HL-60 (cell line): ENCODE results near the gene LAMA2.

Experiments used
- DNase-seq, 2 experiments: peaks; one replicate each; pipeline ENCODE4 v3.0.0-alpha.2; 2010 to 2020; ENCODE audit warnings: low read depth in 1 of 2, low spot score in 1 of 2
- H3K27ac ChIP-seq: fragments of 250-450 bp; sonication (Bioruptor Pico); replicated peaks from 2 replicates; pipeline ENCODE4 v1.5.1; 2020; ENCODE audit warnings: mild to moderate bottlenecking, moderate library complexity
- H3K27me3 ChIP-seq: fragments of 250-450 bp; sonication (Bioruptor Pico); 2 replicates; pipeline ENCODE4 v1.5.1; 2021; ENCODE audit warnings: mild to moderate bottlenecking, moderate library complexity; ENCODE audit not compliant: insufficient read depth, poor library complexity, severe bottlenecking
- H3K4me3 ChIP-seq: replicated peaks from 2 replicates; pipeline ENCODE4 v1.5.1; 2011; ENCODE audit warnings: mild to moderate bottlenecking, control low read depth, low read length; ENCODE audit not compliant: insufficient read depth
- GABPA ChIP-seq: IDR thresholded peaks from 2 replicates; pipeline ENCODE4 v1.6.1; 2012; ENCODE audit warnings: low read depth
- POLR2AphosphoS5 ChIP-seq: IDR thresholded peaks from 2 replicates; pipeline ENCODE4 v1.6.1; 2012; ENCODE audit warnings: low read depth
- REST ChIP-seq: IDR thresholded peaks from 2 replicates; pipeline ENCODE4 v1.6.1; 2012; ENCODE audit warnings: low read depth; ENCODE audit not compliant: insufficient replicate concordance
- SPI1 ChIP-seq: IDR thresholded peaks from 2 replicates; pipeline ENCODE4 v1.6.1; 2012; ENCODE audit warnings: low read depth, mild to moderate bottlenecking, borderline replicate concordance
- TF ChIP-seq, protein P1 (sequence below): IDR thresholded peaks from one replicate; pipeline ENCODE4 v1.5.1; 2011; ENCODE audit warnings: low read length, control low read depth, inconsistent platforms; ENCODE audit not compliant: insufficient read depth

Gene LAMA2

GRCh38 chr6:129473546-129473945 is 590.6 kb downstream of the LAMA2 start:
- no peak for DNase-seq

GRCh38 chr6:129475477-129476247 is 592.7 kb downstream of the LAMA2 start:
- DNase-seq, result no peak
- Histone ChIP-seq H3K4me3 (no peak overlapping the region), H3K27me3 (peaks cover 5% of the 10 kb centered on the region)

More at GRCh38 chr6:129473546-129473945, 590.6 kb downstream of the LAMA2 start:
- no peak for TF ChIP-seq GABPA
- TF ChIP-seq POLR2AphosphoS5, result no peak
- no peak for TF ChIP-seq REST
- no peak for TF ChIP-seq SPI1
- TF ChIP-seq, protein P1, sequence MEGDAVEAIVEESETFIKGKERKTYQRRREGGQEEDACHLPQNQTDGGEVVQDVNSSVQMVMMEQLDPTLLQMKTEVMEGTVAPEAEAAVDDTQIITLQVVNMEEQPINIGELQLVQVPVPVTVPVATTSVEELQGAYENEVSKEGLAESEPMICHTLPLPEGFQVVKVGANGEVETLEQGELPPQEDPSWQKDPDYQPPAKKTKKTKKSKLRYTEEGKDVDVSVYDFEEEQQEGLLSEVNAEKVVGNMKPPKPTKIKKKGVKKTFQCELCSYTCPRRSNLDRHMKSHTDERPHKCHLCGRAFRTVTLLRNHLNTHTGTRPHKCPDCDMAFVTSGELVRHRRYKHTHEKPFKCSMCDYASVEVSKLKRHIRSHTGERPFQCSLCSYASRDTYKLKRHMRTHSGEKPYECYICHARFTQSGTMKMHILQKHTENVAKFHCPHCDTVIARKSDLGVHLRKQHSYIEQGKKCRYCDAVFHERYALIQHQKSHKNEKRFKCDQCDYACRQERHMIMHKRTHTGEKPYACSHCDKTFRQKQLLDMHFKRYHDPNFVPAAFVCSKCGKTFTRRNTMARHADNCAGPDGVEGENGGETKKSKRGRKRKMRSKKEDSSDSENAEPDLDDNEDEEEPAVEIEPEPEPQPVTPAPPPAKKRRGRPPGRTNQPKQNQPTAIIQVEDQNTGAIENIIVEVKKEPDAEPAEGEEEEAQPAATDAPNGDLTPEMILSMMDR, result no peak
- no peak overlapping the region for H3K4me3 ChIP-seq
- H3K27ac ChIP-seq, result no peak overlapping the region
- no peaks in the 10 kb centered on the region for H3K27me3 ChIP-seq

GRCh38 chr6:129476248-129476564 is 593.3 kb downstream of the LAMA2 start:
- DNase-seq, result no peak
- H3K27me3 ChIP-seq, result peaks cover 5% of the 10 kb centered on the region
- no peak overlapping the region for H3K4me3 ChIP-seq
- no peak overlapping the region for H3K27ac ChIP-seq
- TF ChIP-seq SPI1 (no peak), REST (no peak), POLR2AphosphoS5 (no peak), GABPA (no peak)
- TF ChIP-seq, protein P1, result no peak

More at GRCh38 chr6:129475477-129476247, 592.7 kb downstream of the LAMA2 start:
- no peak overlapping the region for H3K27ac ChIP-seq
- TF ChIP-seq POLR2AphosphoS5 (no peak), GABPA (no peak), SPI1 (no peak), REST (no peak)
- TF ChIP-seq, protein P1, result no peak
